HTERT RPE-1 (cell line): Measurements from ENCODE around the gene DIRAS3.
"Not testable (repeated sequence)": the region's sequence is repeated elsewhere in the genome, so short reads cannot be mapped to it uniquely, and the experiment has no call there.

Experiments
- in situ Hi-C: fragments of 300-500 bp; cut with MboI; formaldehyde crosslinking; loops from 4 replicates; pipeline ENCODE4 v1.14.3; 2020; ENCODE audit warnings: low sequenced_read_pairs

Gene DIRAS3, protein sequence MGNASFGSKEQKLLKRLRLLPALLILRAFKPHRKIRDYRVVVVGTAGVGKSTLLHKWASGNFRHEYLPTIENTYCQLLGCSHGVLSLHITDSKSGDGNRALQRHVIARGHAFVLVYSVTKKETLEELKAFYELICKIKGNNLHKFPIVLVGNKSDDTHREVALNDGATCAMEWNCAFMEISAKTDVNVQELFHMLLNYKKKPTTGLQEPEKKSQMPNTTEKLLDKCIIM

GRCh38 chr1:68049941-68050878, at the start of gene DIRAS3:
Gene DIRAS3 (minus strand): TSS chr1:68050627. CDS start chr1:68047297, 3,330 bp downstream.
- in situ Hi-C loops = no loop called here

GRCh38 chr1:68093737-68094136, 43.3 kb upstream of the DIRAS3 start:
- in situ Hi-C loops = no loop called here

- in situ Hi-C loops = no loop called here
These were observed 36.8 kb upstream of the DIRAS3 start for GRCh38 chr1:68087184-68087583.

- in situ Hi-C loops = no loop called here
These were observed 35.3 kb upstream of the DIRAS3 start for GRCh38 chr1:68085752-68086151.

GRCh38 chr1:68083686-68084085, 33.3 kb upstream of the DIRAS3 start:
- in situ Hi-C loops = no loop called here

- in situ Hi-C loops = no loop called here
These were observed 31.4 kb upstream of the DIRAS3 start for GRCh38 chr1:68081775-68082283.

DNA sequence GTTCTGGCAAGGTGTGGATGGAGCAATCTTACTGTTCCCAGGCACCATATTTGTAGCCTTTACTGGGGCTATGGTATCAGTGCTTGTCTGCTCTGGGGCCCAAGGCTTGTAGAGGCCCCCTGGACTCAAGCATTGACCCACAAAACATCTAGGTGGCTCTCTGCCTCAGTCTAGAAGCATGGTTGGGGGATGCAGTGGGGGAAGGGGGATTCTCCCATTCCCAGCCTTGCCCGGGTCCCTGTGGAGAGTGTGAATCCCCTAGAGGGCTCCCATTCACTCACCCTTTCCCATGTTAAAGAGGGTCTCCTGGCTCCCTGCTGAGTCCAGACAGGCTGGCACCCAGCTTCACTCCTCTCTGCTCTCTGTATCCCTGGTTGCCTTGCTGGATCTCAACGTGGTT, 28.2 kb upstream of the DIRAS3 start:
- in situ Hi-C loops = no loop called here

DNA sequence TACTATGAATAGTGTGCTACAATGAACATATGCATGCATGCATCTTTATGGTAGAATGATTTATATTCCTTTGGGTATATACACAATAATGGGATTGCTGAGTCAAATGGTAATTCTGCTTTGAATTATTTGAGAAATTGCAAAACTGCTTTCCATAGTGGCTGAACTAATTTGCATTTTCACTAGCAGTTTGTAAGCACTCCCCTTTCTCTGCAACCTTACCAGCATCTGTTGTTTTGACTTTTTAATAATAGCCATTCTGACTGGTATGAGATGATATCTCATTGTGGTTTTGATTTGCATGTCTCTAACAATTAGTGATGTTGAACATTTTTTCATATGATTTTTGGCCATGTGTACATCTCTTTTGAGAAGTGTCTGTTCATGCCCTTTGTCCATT, 24.0 kb upstream of the DIRAS3 start:
- in situ Hi-C loops = no loop called here

- in situ Hi-C loops = no loop called here
These were observed 15.3 kb upstream of the DIRAS3 start for GRCh38 chr1:68065766-68066165.

DNA sequence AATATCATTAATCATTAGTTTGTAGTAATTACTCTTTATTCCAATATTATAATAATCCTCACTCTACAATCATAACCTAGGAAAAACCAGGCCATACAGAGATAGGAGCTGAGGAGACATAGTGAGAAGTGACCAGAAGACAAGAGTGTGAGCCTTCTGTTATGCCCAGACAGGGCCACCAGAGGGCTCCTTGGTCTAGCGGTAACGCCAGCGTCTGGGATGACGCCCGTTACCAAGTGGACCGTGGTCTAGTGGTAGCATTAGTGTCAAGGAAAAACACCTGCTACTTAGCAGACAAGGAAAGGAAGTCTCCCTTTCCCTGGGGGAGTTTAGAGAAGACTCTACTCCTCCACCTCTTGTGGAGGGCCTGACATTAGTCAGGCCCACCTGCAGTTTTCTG, 7.6 kb upstream of the DIRAS3 start:
- in situ Hi-C loops = not testable (repeated sequence)

DNA sequence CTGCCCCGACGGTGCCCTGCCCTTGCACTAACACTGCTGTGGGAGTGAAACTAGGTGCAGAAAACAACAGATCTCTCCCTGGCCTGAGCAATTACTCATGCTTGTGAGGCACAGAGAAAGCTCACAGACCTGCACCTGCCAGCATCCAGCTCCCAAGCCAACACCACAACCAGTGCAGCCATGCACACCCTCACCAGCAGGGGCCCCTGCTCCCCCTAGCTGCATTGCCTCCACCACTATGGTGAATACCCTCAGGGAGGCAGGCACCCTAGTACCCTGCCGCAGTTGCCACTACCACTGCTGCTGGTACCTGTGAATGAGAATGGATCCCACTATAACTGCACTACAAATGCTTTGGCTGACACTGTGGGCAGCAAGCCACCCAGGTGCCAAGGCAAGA, 7.1 kb upstream of the DIRAS3 start:
- in situ Hi-C loops = no loop called here

- in situ Hi-C loops = no loop called here
These were observed 6.6 kb upstream of the DIRAS3 start for GRCh38 chr1:68057050-68057449.

DNA sequence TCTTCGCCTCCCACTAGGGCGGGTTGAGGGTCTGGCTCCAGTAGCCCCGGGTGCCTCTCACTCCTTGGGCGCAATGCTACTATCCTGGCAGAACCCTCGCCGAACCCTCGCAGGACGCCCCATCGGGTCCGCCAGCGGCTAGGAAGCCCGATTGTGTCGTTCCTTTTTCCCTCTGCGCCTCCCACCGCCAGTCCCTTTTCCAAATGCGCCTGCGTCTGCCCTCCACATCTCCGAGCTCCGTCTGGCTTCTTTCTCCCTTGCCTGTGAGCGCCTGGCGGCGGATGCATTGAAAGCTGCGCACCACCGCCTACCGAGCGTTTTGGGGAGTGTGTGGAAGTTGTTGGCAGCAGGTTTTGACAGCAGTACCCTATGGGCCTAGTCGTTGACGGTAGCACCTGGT, 1.0 kb upstream of the DIRAS3 start:
- in situ Hi-C loops = no loop called here

DNA sequence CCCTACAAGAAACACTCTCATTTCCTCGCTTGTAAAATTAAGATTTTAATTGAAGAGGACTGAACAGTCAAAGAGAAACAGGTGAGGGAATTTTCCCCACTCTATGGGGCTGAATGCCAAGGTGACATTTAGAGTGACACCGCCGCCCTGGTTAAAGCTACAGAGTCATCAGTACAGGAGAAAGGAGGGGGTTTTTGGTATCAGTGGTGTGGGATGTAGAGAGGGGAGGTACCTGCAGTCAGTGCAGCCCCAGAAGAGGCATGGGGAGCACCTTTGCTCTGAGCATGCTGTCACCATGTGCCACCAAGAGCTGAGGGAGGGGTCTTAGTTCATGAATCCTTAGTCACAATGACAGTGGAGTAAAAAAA, 2.8 kb downstream of the DIRAS3 start:
- in situ Hi-C loops = no loop called here

DNA sequence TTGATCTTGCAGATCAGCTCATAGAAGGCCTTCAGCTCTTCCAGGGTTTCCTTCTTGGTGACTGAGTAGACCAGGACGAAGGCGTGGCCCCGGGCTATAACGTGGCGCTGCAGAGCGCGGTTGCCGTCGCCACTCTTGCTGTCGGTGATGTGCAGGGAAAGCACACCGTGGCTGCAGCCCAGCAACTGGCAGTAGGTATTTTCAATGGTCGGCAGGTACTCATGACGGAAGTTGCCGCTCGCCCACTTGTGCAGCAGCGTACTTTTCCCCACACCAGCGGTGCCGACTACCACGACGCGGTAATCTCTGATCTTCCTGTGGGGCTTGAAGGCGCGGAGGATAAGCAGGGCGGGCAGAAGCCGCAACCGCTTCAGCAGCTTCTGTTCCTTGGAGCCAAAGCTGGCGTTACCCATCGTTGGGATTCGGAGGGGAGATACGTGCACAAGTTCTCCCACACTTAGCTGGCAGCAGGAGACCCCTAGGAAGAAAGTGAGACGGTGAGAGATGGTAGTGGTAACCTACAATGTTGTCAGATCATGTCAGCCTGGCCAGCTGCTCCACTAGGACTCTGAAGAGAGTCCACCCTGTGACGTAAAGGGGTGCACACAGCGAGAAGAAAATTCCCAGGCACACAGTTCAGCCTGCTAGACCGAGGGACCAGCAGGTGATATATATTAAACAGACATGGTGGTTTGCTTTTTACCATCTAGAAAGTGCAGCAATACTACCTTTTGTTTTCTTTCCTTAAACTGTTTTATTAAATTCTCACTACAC, 3.4 kb downstream of the DIRAS3 start:
- in situ Hi-C loops = no loop called here

DNA sequence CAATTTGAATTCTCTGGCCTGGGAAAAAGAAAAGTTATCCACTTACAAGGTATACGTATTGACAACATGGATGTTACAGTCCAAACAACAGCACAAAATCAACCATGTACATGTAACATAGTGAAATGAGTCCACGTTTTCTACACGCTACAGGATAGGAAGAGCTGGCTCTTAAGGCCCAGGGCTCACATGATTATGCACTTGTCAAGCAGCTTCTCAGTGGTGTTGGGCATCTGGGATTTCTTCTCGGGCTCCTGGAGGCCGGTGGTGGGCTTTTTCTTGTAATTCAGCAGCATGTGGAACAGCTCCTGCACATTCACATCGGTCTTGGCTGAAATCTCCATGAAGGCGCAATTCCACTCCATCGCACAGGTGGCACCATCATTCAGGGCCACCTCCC, 4.0 kb downstream of the DIRAS3 start:
- in situ Hi-C loops = no loop called here

GRCh38 chr1:68045511-68046180, 4.8 kb downstream of the DIRAS3 start:
- in situ Hi-C loops = no loop called here

- in situ Hi-C loops = no loop called here
These were observed 6.9 kb downstream of the DIRAS3 start for GRCh38 chr1:68043443-68044090.

DNA sequence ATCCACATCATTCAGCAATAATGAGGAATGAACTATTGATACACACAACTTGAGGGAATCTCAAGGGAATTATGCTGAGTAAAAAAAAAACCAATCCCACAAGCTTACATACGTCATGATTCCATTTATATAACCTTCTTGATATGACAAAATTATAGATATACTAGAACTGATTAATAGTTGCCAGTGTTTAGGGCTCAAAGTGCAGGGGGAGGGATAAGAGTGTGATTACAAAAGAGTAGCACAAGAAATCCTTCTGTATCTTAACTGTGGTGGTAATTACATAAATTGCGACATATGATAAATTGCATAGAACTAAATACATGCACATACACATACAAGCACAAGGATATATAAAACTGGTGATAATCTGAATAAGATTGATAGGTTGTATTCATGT, 13.5 kb downstream of the DIRAS3 start:
- in situ Hi-C loops = no loop called here

- in situ Hi-C loops = no loop called here
These were observed 21.0 kb downstream of the DIRAS3 start for GRCh38 chr1:68029444-68029843.
